AG04450 (cell line): ENCODE results near the gene CD4. TPM values are rescaled to one million over a fixed set of nuclear protein-coding genes. Genes with fewer than 3 reads are reported as not detected.

Experiments used
- CTCF ChIA-PET: fragments of 300-600, 350-600 bp; formaldehyde crosslinking; extraction: SDS; loops from one replicate; lab custom pipeline; 2022; ENCODE audit warnings: antibody characterized with exemption, inconsistent platforms; lab: Charles Lee
- POLR2A ChIA-PET: fragments of 350-600 bp; formaldehyde crosslinking; extraction: SDS; loops from one replicate; lab custom pipeline; 2021; ENCODE audit warnings: antibody characterized with exemption, inconsistent platforms; lab: Yijun Ruan, JAX
- DNase-seq: peaks from one replicate; pipeline ENCODE4 v3.0.0-alpha.2; 2011; ENCODE audit warnings: low read depth, low spot score
- H3K27ac ChIP-seq: one replicate; pipeline ENCODE4 v1.5.1; 2012; ENCODE audit warnings: low read depth, low read length, control low read depth
- H3K27me3 ChIP-seq: one replicate; pipeline ENCODE4 v1.6.0; 2012; ENCODE audit warnings: low read length; ENCODE audit not compliant: control insufficient read depth, insufficient read depth
- H3K4me3 ChIP-seq: 2 replicates; pipeline ENCODE4 v1.5.1; 2011; ENCODE audit warnings: mild to moderate bottlenecking, low read depth, low read length, control low read depth
- H3K9me3 ChIP-seq: 2 replicates; pipeline ENCODE4 v1.5.1; 2012; ENCODE audit warnings: low read length; ENCODE audit not compliant: control insufficient read depth, insufficient read depth
- polyA plus RNA-seq: library from polyadenylated mRNA; depleted of rRNA; stranded (reverse); fragments of >200 nt; gene quantifications from 2 replicates; pipeline ENCODE4 v1.2.3, GENCODE V29; 2011
- TF ChIP-seq, protein P1 (sequence below): IDR thresholded peaks from 2 replicates; pipeline ENCODE4 v1.5.1; 2011; ENCODE audit warnings: low read depth, low read length, control low read depth, inconsistent platforms

CD4 gene
- polyA plus RNA-seq, 1 experiment, result 24.9 TPM

DNA sequence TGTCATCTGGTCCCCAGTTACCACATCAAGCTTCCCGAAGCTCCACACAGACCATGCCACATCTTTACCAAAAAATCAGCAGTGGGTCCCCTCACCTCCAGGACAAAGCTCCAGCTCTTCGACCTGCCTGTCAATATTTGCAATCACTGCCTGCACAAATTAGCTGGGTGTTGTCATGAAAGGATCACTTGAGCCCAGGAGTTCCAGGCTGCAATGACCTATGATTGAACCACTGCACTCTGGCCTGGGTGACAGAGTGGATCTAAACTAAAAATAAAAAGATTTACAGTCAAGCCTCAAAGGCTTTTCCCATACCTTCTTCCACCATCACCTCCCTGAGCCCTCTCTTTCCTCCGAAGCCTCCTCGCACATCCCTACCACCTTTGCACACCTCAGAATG, 7.2 kb downstream of the CD4 start:
- H3K27ac ChIP-seq, result no peak overlapping the region
- peaks cover 4% of the 10 kb centered on the region for H3K27me3 ChIP-seq
- no peak for DNase-seq
- TF ChIP-seq, protein P1, sequence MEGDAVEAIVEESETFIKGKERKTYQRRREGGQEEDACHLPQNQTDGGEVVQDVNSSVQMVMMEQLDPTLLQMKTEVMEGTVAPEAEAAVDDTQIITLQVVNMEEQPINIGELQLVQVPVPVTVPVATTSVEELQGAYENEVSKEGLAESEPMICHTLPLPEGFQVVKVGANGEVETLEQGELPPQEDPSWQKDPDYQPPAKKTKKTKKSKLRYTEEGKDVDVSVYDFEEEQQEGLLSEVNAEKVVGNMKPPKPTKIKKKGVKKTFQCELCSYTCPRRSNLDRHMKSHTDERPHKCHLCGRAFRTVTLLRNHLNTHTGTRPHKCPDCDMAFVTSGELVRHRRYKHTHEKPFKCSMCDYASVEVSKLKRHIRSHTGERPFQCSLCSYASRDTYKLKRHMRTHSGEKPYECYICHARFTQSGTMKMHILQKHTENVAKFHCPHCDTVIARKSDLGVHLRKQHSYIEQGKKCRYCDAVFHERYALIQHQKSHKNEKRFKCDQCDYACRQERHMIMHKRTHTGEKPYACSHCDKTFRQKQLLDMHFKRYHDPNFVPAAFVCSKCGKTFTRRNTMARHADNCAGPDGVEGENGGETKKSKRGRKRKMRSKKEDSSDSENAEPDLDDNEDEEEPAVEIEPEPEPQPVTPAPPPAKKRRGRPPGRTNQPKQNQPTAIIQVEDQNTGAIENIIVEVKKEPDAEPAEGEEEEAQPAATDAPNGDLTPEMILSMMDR, result no peak
- POLR2A ChIA-PET, result interaction anchor here (1.1 kb wide), 1 partner anchor 11 kb away, joined by 6 read pairs; no protein-coding TSS in a partner anchor
- H3K4me3 ChIP-seq, result no peak overlapping the region
- CTCF ChIA-PET, result interaction anchor here (1.0 kb wide), 1 partner anchor 30 kb away, joined by 4 read pairs; no protein-coding TSS in a partner anchor
- H3K9me3 ChIP-seq, result no peaks in the 10 kb centered on the region

DNA sequence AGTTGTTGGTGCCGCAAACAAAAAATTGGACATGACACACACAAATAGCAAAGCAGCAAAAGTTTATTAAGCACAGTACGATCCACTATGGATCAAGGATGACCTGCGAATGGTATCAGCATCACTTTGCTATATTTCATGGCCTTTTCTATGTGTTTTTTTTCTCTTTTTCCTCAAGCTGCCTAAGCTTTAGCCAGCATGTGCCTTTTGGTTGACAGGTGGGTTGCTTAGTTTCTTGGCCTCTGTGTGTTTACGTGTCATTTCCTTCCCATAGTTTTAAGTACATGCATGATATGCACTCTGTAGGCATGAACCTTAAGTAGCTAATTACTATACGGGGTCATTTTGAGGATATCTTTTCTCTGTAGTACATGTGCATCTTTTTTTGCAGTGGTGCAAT, 9.8 kb downstream of the CD4 start:
- H3K9me3 ChIP-seq, result no peaks in the 10 kb centered on the region
- ChIA-PET CTCF (interaction anchor here (1.2 kb wide), 1 partner anchor 26 kb away, joined by 3 read pairs; no protein-coding TSS in a partner anchor), POLR2A (no interaction called here)
- no peak overlapping the region for H3K4me3 ChIP-seq
- H3K27me3 ChIP-seq, result peaks cover 4% of the 10 kb centered on the region
- TF ChIP-seq, protein P1, result no peak
- no peak overlapping the region for H3K27ac ChIP-seq
- DNase-seq, result no peak

DNA sequence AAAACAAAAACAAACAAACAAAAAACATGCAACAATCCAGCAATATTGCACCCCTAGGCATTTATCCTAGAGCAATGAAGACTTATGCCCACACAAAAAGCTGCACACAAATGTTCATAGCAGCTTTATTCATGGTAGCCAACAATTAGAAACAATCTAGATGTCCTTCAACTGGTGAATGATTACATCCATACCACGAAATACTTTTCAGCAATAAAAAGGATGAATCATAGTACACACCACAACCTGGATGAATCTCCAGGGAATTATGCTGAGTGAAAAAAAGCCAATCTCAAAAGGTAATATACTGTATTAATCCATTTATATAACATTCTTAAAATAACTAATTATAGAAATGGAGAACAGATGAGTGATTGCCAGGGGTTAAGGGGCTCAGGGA, 17.8 kb downstream of the CD4 start:
- no peaks in the 10 kb centered on the region for H3K27me3 ChIP-seq
- DNase-seq, result no peak
- H3K9me3 ChIP-seq, result no peaks in the 10 kb centered on the region
- TF ChIP-seq, protein P1, result no peak
- H3K4me3 ChIP-seq, result no peak overlapping the region
- CTCF ChIA-PET, result interaction anchor here (0.6 kb wide), 1 partner anchor 41 kb away, joined by 5 read pairs; the partner anchor contains the start of gene PTMS
- POLR2A ChIA-PET, result no interaction called here
- no peak overlapping the region for H3K27ac ChIP-seq

DNA sequence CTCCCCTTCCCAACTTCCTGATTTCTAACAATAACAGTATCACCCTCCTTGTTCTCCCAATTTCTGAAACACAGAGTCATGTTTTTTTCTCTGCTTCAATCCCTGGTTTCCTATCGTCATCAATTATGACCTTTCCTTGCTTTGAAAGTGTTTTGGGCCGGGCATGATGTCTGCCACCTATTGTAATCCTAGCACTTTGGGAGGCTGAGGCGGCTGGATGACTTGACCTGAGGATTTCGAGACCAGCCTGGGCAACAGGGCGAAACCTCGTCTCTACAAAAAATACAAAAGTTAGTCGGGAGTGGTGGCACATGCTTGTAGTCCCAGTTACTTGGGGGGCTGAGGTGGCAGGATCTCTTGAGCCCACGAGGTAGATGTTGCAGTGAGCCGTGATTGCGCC, 19.7 kb downstream of the CD4 start:
- no peak overlapping the region for H3K27ac ChIP-seq
- ChIA-PET POLR2A (no interaction called here), CTCF (interaction anchor here (0.5 to 1.0 kb wide), 2 partner anchors 17 to 111 kb away, joined by 4 read pairs; no protein-coding TSS in a partner anchor)
- H3K4me3 ChIP-seq, result no peak overlapping the region
- H3K27me3 ChIP-seq, result no peaks in the 10 kb centered on the region
- H3K9me3 ChIP-seq, result no peaks in the 10 kb centered on the region
- TF ChIP-seq, protein P1, result no peak
- no peak for DNase-seq

DNA sequence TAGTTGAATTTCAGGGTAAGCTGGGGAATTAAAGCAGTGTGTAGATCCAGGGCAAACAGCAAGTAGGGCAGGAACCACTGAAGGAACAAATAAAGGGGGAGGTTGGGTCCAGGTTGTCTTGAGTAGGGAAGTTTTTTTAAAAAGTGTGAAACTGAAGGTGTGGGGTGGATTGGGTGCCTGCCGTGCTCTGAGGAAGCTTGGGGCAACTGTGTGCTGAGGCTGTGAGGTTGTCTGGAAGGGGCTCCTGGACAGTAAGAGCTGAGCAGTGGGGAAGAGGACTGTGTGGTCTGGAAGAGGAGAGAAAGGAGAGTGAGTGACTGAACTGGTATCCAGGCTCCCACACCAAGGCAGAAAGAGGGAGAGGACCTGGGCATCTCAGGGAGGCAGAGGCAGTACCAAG, 21.4 kb downstream of the CD4 start:
- CTCF ChIA-PET, result interaction anchor here (0.6 to 3.7 kb wide), 2 partner anchors 24 to 58 kb away, joined by 3 to 19 read pairs; partner anchors contain the start of gene MLF2
- H3K4me3 ChIP-seq, result no peak overlapping the region
- H3K27ac ChIP-seq, result no peak overlapping the region
- POLR2A ChIA-PET, result interaction anchor here (0.9 to 1.2 kb wide), 3 partner anchors 10 to 87 kb away, joined by 3 to 5 read pairs (median 3); partner anchors contain the start of genes CD4 and COPS7A
- no peaks in the 10 kb centered on the region for H3K9me3 ChIP-seq
- TF ChIP-seq, protein P1, result no peak
- no peak for DNase-seq
- H3K27me3 ChIP-seq, result no peaks in the 10 kb centered on the region
